GM21723 (cell line): ENCODE results near the gene MRPS7.
"Not testable (repeated sequence)": the region's sequence is repeated elsewhere in the genome, so short reads cannot be mapped to it uniquely, and the experiment has no call there.

Experiments
- ATAC-seq: cut with Tn5 transposase; IDR thresholded peaks from one replicate; pipeline ENCODE4 v1.9.1; 2021; ENCODE audit warnings: mild to moderate bottlenecking, moderate library complexity; ENCODE audit not compliant: unreplicated experiment

MRPS7 gene

DNA sequence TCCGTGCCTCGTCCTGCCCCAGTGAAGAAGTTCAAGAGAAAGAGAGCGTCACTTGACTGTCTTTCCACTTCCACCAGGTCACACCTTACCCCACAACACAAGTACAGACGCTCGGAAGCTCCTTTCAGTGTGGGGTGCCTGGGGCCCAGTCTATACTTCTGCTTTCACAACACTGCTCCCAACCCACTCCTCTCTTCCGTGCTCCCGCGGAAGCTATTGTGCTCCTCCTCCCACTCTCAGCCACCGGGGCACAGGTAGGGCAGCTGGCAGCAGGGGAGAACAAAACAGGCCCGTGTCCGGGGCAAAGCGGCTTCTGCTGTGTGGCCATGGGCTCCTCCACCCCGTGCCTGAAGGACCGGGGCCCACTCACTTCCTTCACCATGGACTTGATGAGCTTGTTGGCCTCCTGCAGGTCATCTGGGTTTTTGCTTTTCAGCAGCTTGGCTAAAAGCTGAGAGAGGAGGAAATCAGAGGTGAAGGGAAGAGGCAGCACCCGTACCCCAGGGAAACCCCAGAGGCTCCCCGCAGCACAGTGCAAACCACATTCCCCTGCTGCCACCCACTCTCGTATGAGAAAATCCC is 19.1 kb upstream of the MRPS7 start:
- peak; percentile 40 for ATAC-seq

DNA sequence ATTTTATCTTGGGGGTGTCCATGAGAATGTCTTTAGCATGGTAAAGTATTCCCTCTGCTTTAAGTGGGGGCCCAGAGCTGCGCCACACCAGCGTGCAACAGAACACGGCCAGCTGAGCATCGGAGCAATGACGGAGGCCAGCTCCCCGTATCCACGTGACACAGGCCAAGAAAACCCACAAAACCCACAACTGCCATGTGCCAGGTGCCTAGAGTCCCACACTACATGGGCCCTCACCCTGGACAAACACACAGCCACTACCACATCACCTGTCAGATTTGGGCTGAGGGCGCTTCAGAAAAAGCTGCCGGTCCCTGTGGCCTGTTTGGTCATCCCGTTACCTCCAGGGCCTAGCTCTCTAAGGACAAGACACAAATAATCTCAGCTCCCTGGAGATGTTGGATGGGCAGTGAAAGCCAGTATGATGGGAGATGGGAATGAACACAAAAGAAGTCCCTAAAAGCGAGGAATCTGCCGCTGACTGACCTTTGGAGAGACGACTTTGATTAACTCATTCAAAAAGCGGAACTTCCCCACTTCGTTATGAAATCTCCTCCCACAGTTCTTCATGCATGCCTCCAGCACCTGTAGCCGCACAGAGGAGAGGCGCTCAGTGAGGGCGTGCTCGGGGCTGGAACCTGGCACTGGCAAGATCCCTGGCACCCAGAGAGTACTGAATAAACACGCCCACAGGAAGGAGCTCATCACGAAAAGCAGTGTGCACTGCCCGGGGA is 17.4 kb upstream of the MRPS7 start:
- no peak for ATAC-seq

DNA sequence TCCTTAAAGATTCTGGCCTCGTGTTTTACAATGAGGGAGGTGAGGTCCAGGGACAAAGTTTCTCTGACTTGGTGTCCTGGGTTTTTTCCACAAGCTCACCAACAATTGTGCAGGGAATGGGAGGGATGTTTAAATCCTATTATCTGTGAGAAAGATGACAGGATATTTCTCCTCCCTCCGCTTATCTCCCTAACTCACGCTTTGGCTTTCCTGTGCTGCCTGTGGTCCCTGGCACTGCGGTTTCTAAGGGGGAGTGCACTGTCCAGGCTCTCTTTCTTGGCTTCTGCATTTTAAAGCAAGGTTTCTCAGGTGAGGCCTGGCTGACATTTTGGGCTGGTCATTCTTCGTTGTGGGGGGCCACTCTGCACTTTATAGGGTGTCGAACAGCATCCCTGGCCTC is 16.7 kb upstream of the MRPS7 start:
- no peak for ATAC-seq

DNA sequence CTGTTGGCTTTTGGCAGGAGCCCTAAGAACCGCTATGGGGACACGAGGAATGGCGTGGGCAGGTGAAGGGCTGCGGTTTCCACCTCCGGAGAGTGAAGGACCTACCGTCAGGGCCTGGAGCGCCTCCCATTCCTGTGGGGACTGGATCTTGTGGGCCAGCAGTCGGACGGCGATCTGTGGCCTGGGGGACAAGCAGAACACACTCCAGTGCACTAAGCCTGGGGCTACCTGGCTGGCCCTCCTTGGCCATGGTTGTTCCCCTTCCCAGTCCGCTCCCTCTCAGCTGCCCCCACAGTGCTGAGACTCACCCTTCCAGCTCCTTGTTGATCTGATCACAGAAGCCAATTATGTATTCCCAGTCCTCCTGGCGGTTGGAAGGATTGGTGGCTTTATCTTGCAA is 15.3 kb upstream of the MRPS7 start:
- ATAC-seq, result no peak

DNA sequence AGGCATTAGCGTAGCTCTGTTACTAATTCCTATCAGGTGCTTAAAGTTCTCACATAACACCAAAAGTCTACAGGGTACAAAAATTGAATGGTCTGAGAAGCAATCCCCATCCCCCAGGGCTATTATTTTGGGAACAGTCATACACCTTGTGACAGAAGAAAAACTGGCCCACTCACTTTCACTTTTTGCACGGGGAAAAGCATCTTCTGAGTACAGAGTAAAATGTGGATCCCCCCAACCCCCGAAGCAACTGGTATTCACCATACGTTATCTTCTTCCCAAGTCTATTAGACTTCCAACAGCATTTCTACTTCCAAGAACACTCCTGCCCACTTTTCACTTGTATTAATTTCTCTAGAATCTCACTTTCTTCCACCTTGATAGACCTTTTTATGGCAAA is 12.1 kb upstream of the MRPS7 start:
- ATAC-seq, result no peak

DNA sequence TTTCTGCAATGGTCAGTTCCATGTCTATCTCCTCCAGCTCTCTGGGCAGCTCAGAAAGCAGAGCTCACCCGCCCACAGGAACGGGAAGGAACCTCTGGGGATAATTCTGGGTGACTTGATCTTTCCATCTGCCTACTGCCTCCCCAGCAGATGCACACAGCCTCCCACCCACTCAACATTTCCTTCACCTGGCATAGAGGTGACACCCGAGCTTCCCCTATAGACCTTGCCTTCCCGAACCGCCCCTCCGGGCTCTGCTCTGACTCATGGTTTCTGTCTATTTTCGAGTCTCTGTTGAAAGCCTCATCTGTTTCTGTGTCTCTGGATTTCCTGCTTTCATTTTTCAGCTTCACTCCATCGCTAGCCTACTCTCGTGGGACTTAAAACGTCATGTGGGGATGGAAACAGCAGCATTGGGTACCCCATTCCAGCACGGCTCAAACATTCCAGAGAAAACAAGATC is 11.6 kb upstream of the MRPS7 start:
- ATAC-seq, result peak; percentile 79

DNA sequence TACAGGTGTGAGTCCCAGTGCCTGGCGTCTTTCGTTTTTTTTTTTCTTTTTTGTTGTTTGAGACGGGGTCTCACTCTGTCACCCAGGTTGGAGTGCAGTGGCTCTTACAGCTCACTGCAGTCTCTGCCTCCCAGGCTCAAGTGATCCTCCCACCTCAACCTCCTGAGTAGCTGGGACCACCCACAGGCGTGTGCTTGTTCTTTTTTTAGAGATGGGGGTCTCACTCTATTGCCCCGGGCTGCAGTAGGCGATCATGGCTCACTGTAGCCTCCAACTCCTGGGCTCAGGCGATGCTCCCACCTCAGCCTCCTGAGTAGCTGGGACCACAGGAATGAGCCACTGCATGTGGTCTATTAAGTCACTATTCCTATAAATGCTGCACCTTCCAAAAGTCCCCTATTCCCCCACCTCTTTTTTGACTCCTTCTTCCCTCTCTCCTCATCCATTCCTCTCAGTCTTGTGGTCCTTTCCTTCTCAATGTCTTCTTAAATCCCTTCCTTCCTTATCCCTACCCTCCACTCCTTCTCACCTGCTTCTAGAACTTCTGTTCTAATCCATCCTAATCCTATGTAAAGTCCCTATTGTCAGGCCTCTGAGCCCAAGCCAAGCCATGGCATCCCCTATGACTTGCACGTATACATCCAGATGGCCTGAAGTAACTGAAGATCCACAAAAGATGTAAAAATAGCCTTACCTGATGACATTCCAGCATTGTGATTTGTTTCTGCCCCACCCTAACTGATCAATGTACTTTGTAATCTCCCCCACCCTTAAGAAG is 9.5 kb upstream of the MRPS7 start:
- ATAC-seq, result no peak

DNA sequence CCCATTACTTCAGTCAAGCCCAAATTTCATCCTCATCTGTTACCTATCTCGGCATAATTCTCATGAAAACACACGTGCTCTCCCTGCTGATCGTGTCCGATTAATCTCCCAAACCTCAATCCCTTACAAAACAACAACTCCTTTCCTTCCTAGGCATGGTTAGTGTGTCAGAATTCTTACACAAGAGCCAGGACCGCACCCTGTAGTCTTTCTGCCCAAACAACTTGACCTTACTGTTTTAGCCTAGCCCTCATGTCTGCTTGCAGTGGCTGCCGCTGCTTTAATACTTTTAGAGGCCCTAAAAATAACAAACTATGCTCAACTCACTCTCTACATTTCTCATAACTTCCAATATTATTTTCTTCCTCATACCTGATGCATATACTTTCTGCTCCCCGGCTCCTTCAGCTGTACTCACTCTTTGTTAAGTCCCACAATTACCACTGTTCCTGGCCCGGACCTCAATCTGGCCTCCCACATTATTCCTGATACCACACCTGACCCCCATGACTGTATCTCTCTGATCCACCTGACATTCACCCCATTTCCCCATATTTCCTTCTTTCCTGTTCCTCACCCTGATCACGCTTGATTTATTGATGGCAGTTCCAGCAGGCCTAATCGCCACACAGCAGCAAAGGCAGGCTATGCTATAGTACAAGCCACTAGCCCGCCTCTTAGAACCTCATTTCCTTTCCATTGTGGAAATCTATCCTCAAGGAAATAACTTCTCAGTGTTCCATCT is 5.6 kb upstream of the MRPS7 start:
- not testable (repeated sequence) for ATAC-seq

DNA sequence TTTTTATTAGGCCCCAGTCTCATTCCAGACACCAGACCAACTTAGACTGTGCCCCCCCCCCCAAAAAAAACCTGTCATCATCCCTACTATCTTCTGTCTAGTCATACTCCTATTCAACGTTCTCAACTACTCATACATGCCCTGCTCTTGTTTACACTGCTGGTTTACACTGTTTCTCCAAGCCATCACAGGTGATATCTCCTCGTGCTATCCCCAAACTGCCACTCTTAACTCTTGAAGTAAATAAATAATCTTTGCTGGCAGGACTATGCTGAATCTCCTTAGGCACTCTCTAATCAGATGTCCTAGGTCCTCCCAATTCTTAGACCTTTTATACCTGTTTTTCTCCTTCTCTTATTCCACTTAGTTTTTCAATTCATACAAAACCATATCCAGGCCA is 4.5 kb upstream of the MRPS7 start:
- not testable (repeated sequence) for ATAC-seq

DNA sequence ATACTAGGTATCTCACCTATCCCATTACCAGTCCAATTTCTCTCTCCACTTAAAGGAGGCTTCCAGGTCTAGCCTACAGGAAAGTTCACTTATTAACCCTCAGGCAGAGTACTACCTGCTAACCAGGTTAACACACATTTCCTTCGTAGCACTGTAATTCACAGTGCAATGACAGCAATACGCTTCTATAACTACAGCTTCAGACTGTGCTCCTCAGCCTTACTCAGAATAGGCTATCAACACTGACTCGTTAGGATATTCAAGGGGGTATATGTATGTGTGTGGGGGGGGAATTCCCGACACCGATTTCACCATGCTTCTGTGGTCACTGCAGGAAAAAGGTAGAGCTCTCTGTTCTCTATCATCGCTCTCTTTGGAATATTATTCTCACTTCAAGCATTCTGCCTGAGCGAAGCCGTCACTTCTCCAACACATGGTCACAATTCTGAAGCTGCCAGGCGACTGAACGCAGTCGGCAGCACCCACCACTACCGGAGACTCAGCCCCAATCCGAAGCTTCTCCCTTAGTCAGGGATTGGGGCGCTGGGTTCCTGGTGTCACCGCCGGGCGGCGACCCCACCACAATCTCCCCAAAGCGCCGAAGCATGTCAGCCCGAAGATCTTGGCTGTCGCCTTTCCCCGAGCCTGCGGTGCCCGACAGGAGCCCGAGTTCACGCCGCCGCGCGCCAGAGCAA is 891 bp upstream of the MRPS7 start:
- peak; percentile 25 for ATAC-seq

DNA sequence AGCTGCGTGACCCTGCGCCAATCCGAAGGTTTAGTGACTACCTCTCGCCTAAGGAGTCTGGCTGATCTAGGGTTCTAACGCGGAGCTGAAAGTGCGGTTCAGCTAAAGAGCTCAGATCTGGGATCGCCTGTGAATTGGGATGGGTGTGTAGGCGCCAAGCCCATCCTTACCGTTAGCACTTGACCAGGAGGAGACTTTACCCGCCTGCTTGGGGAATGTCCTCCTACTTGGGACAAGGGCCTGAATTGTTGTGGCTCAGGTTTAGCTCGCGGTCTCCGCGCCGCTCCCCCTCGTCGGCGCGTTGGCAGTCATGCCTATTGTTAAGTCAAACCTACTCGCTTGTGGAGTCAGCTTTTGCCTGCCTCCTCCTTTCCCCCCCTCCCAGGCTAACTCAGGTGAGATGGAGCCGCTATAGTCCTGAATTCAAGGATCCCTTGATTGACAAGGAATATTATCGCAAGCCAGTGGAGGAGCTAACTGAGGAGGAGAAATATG is 480 bp downstream of the MRPS7 start:
- ATAC-seq, result no peak

DNA sequence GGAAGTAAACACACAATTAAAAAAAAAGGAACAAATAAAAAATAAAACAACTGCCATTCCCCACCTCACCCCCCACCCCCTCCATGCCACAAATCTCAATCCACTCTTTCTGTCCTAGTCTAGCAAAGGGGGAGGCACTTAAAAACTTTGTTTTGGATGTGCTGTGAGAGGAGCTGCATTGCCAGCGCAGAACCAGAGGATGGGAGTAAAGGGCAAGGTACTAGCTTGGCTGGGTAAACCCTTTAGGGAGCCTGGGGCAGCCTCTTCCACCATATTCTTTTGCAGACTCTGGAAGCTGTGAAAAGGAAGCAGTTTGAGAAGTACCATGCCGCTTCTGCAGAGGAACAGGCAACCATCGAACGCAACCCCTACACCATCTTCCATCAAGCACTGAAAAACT is 1.4 kb downstream of the MRPS7 start:
- ATAC-seq, result no peak

DNA sequence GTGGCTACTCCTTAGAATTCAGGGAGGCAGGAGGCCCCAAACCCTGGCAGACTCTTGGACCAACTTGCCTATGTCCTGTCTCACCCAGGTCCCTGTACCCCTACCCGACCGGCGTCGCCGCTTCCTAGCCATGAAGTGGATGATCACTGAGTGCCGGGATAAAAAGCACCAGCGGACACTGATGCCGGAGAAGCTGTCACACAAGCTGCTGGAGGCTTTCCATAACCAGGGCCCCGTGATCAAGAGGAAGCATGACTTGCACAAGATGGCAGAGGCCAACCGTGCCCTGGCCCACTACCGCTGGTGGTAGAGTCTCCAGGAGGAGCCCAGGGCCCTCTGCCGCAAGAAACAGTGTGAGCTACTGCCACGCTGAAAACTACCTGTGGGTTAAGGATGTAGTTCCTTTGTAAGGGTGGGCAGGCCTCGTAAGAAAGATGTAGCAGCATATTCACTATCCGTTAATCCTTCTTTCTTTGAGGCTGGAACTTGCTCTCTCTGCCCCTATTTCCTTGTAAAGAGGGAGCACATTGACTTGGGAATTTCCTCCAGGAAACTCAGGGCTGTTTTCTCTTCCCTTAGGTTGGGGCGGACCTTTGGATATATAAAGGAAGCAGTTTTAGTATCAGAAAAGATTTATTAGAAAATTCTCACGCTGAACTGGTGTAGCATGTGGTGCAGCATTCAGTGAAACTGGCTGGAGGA is 4.1 kb downstream of the MRPS7 start:
- ATAC-seq, result no peak

DNA sequence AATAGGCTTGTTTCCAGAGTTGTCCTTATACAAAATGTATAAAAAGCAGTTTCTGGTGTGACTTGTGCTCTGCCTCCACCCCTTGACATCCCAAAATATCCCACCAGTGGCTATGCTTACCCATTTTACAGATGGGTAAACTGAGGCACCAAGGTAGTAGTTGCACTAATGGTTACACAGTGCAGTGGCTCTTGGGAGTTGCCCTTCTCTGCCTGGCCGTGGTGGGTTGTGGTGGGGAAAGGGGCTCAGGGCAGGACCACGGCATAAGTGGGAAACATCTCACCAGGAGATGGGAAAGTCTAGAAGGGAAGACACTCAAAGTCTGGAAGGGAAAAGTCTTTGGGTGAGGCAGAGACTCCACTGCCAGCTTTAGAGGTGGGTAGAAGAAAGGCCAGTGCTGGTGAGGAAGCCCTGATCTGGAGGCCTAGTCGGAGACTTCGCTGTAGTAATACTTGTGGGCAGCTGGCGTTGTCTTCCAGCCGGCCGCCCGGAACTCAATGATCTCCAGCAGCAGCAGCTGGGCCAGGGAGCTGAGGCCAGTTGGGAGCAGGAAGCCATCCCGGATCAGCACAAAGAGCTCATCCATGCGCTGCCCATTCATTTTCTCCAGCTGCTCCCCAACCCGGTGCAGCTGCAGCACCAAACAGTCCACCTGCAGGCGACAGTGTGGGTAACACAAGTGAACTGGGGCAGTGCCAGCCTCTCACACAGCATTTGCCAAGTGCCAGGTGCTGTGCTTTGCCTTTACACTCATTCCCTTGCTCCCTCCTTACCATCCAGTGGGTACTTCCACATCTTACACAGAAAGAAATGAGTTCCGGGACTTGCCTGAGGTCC is 4.9 kb downstream of the MRPS7 start:
- ATAC-seq, result no peak

DNA sequence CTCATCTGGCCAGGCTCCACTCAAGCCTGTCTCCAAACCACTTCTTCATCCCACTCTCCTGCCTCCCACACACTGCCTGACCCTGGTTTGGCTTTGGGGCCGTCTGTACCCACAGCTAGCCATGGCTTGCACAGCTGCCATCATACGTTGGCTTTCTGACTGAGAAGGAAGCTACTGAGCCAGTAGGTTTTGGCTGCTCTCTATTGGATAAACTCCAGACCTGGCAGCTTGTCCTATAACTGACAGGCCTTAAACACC is 5.4 kb downstream of the MRPS7 start:
- no peak for ATAC-seq

DNA sequence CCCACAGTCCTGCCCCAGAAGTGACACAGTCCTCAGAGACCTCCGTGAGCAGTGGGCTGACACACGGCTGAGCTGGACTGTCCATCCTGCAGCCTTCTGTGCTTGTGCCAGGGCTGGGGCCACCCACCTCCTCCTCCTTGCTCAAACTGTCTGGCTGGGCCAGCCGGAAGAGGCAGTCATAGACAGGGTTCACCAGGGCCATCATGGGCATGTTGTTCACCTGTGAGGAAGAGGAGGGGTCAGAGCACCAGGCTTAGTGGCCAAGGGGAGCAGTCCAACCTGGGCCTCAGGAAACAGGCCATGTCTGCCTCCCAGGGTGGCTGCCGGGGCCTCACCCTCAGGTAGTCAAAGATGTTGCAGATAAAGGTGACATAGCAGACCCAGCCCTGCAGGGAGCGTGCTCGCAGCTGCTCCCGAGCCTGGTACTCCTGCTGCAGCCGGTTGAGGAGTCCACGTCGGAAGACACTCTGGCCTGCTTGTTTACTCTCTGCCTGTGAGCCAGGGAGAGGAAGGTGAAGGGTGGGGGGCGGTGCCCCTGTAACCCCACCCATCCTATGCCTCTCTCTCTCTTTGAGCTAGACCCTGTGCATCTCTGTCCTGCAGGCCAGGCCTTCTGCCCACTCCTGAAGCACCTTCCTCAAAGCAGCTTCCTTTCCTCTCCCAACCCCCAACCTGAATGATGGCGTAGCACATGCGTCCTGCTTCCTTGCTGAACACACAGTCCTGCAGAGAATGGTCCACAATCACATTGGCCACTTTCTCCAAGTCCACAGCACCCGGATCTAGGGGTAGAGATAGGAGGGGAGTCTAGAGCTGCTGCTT is 5.9 kb downstream of the MRPS7 start:
- ATAC-seq, result no peak

DNA sequence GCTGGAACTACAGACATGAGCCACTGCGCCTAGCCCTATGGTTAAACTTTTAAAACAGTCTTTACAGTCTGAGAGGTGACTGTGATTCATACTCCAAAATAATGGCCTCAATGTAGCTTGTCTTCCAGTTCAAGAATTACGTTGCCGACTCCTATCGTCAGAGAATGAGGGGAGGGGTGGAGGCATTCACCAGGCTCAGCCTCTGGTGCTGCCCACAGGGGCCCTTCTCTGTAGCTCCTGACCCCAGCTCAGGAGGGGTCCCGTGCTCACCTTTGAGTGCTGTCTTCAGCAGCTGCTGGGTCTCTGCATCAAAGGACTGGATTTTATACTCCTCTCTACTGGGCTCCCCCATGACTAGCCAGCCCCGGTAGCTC is 8.2 kb downstream of the MRPS7 start:
- no peak for ATAC-seq

DNA sequence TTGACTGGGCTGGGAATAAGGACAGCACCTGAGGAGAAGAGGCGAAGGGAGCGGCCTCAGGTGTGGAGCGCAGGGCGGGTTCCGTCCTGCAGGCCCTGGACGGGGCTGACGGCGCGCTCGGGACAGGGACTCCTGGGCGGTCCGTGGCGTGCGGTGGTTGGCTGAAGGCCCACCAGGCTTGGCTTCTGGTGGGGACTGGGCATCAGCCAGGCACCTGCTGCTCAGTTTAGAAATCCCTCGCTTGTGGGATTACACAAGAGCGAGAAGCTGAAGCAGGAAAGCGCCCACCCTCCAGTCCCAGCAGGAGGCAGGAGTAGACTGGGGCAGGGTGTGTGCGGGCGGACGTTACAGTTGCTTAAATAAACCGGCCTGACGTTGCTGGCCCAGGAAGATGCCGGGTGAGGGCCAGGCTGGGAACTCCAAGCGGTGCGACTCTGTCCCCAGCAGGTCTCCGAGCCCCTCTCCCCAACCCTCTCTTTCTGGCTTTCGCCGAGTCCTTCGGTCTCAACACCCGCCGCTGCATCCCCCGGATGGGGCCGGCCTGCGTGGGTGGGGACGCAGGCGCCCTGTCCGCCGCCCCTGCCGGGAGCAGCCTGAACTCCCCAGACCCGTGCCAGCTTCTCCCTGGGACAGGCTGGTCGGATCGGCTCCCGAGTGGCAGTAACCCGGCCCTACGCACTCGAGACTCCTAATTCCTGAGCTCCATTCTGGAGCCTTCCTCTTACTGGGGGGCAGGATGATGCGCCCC is 8.7 kb downstream of the MRPS7 start:
- ATAC-seq, result peak; percentile 43
